ENCODE results near the gene RAB40C. TPM values are rescaled to one million over a fixed set of nuclear protein-coding genes. Genes with fewer than 3 reads are reported as not detected.

The RAB40C gene
- total and polyA plus RNA-seq, 9 of the 15 experiments (the other 6 are each of a cell fraction or from before 2014, with no cell fraction given) = 0.17 to 23.4 (median 8.7) TPM

- TF ChIP-seq, protein P1, sequence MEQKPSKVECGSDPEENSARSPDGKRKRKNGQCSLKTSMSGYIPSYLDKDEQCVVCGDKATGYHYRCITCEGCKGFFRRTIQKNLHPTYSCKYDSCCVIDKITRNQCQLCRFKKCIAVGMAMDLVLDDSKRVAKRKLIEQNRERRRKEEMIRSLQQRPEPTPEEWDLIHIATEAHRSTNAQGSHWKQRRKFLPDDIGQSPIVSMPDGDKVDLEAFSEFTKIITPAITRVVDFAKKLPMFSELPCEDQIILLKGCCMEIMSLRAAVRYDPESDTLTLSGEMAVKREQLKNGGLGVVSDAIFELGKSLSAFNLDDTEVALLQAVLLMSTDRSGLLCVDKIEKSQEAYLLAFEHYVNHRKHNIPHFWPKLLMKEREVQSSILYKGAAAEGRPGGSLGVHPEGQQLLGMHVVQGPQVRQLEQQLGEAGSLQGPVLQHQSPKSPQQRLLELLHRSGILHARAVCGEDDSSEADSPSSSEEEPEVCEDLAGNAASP (IDR thresholded peaks at IDR 0.05) = no peak
- TF ChIP-seq, protein P2, sequence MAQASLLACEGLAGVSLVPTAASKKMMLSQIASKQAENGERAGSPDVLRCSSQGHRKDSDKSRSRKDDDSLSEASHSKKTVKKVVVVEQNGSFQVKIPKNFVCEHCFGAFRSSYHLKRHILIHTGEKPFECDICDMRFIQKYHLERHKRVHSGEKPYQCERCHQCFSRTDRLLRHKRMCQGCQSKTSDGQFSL (CRISPR knock-in tag; IDR thresholded peaks at IDR 0.05) = no peak; the same call in 1 of the 2 replicates
- TF ChIP-seq, protein P2 (tag; IDR thresholded peaks at IDR 0.05) = 0 out of 4 replicates have a peak, but pooled peaks of 1 of the 2 experiments have one; percentile 22
- peak; percentile 42; the same call in 1 of the 2 replicates for TF ChIP-seq SOX6 (IDR thresholded peaks at IDR 0.05)
- TF ChIP-seq ZNF584 (CRISPR knock-in tag; IDR thresholded peaks at IDR 0.05; ENCODE audit: low read depth) = no peak
- no peak for TF ChIP-seq MTF1 (CRISPR knock-in tag; IDR thresholded peaks at IDR 0.05; ENCODE audit: borderline replicate concordance)
- no peak for TF ChIP-seq HMGN3 (IDR thresholded peaks at IDR 0.05; ENCODE audit: borderline replicate concordance, extremely low read depth, insufficient read length, low read depth, low read length)
- TF ChIP-seq ARHGAP35 (IDR thresholded peaks at IDR 0.05; ENCODE audit: partially characterized antibody) = no peak
- TF ChIP-seq FOXP1 (CRISPR knock-in tag; IDR thresholded peaks at IDR 0.05) = no peak
- TF ChIP-seq CGGBP1 (CRISPR knock-in tag; IDR thresholded peaks at IDR 0.05) = no peak
- TF ChIP-seq RFX1 (IDR thresholded peaks at IDR 0.05) = no peak
- 0 out of 2 replicates have a peak, but pooled peaks have one; percentile 39 for TF ChIP-seq HDGF (IDR thresholded peaks at IDR 0.05)
- no peak for TF ChIP-seq PRPF4 (IDR thresholded peaks at IDR 0.05; ENCODE audit: insufficient read depth, low read depth, low read length, poor library complexity, severe bottlenecking)
- TF ChIP-seq NEUROD1 (IDR thresholded peaks at IDR 0.05; ENCODE audit: borderline replicate concordance, low read depth, low read length, partially characterized antibody) = no peak
- no peak for TF ChIP-seq XRCC3 (IDR thresholded peaks at IDR 0.05)
- TF ChIP-seq, protein P3, sequence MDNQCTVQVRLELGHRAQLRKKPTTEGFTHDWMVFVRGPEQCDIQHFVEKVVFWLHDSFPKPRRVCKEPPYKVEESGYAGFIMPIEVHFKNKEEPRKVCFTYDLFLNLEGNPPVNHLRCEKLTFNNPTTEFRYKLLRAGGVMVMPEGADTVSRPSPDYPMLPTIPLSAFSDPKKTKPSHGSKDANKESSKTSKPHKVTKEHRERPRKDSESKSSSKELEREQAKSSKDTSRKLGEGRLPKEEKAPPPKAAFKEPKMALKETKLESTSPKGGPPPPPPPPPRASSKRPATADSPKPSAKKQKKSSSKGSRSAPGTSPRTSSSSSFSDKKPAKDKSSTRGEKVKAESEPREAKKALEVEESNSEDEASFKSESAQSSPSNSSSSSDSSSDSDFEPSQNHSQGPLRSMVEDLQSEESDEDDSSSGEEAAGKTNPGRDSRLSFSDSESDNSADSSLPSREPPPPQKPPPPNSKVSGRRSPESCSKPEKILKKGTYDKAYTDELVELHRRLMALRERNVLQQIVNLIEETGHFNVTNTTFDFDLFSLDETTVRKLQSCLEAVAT (IDR thresholded peaks at IDR 0.05) = peak in 1 of 2 experiments; percentile 94; a peak in 3 of 4 replicates
- peak; percentile 61 for TF ChIP-seq MAFK (IDR thresholded peaks at IDR 0.05; ENCODE audit: low read length)
- no peak for TF ChIP-seq CHD4 (IDR thresholded peaks at IDR 0.05; ENCODE audit: insufficient read depth, insufficient replicate concordance, low read depth, low read length, poor library complexity, severe bottlenecking)
- peak; percentile 83 for TF ChIP-seq JUN (IDR thresholded peaks at IDR 0.05; ENCODE audit: borderline replicate concordance, low read depth, low read length)
- no peak for TF ChIP-seq JUN (CRISPR knock-in tag; IDR thresholded peaks at IDR 0.05; ENCODE audit: borderline replicate concordance)
- no peak for TF ChIP-seq ZNF384 (IDR thresholded peaks at IDR 0.05; ENCODE audit: low read depth, low read length)
- TF ChIP-seq ZNF449 (CRISPR knock-in tag; IDR thresholded peaks at IDR 0.05) = no peak
- no peak for TF ChIP-seq IRF2 (CRISPR knock-in tag; IDR thresholded peaks at IDR 0.05)
- TF ChIP-seq MTA2 (IDR thresholded peaks at IDR 0.05; ENCODE audit: low read depth) = no peak
Measured at GRCh38 chr16:626787-627453, 37.1 kb downstream of the RAB40C start (continued).
